SU-DHL-6 (cell line): ENCODE data around the gene RBM28.

ENCODE experiments used
- CTCF ChIP-seq: fragments of 200-600 bp; sonication (generic); IDR thresholded peaks from one replicate; pipeline ENCODE4 v1.5.1; 2017; ENCODE audit warnings: antibody characterized with exemption, mild to moderate bottlenecking, low read length, moderate library complexity; ENCODE audit not compliant: insufficient read depth, poor library complexity, severe bottlenecking
- EZH2phosphoT487 ChIP-seq: fragments of 200-600 bp; sonication (generic), shearing (Covaris generic); conservative IDR thresholded peaks from 2 replicates; pipeline ENCODE4 v1.6.1; 2018; ENCODE audit warnings: mild to moderate bottlenecking, antibody characterized with exemption, low read length, moderate library complexity, mixed read lengths

DNA sequence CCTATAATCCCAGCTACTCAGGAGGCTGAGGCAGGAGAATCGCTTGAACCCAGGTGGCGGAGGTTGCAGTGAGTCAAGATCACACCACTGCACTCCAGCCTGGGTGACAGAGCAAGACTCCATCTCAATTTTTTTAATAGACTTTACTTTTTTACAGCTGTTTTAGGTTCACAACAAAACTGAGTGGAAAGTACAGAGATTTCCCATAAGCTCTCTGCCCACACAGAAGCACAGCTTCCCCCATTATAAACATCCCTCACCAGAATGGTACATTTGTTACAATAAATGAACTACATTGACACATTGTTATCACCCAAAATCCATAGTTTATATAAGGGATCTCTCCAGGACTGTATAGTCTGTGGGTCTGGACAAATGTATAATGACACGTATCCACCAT lies 32.4 kb upstream of the RBM28 start:
- TF ChIP-seq CTCF, result no peak
- TF ChIP-seq EZH2phosphoT487, result no peak
